H4 (cell line): ENCODE measurements around the gene LRRN3. TPM values are rescaled to one million over a fixed set of nuclear protein-coding genes. Genes with fewer than 3 reads are reported as not detected.
"Not testable (repeated sequence)": the region's sequence is repeated elsewhere in the genome, so short reads cannot be mapped to it uniquely, and the experiment has no call there.

Source experiments
- DNase-seq: peaks from one replicate; pipeline ENCODE4 v3.0.0-alpha.2; 2015; ENCODE audit warnings: low spot score
- total RNA-seq: library from RNA; depleted of rRNA; stranded (reverse); fragments of >200 nt; shearing (Covaris generic); gene quantifications from 2 replicates; pipeline ENCODE4 v1.2.3, GENCODE V29; 2014; rRNA removed

LRRN3 gene
- 0.02 and 0.18 TPM in 2 replicates for total RNA-seq

- no peak for DNase-seq
Observed at GRCh38 chr7:111090846-111091245, at the start of gene LRRN3. Gene LRRN3, plus strand, starts transcription at chr7:111091127. Its CDS starts 31,646 bp downstream, at chr7:111122773.

DNA sequence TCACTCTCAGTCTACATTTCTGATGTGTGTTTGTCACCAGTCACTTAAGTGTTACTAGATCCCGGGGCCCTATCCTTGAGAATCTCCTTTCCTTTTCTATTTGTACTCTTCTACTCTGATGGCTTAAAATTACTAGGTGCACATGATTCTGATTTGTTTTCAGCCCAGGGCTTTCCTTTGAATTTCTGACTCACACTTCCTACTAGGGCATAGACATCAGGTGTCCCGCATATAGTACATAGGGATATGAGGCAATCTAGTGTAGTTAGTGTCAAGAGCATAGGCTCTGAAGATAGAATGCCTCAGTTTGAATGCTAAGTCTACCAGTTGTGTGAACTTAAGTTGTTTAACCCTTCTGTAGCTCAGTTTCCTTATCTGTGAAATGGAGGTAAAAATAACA is 49.4 kb upstream of the LRRN3 start:
- DNase-seq, result no peak

- DNase-seq, result no peak
Observed at GRCh38 chr7:111042842-111043241, 48.1 kb upstream of the LRRN3 start.

- DNase-seq, result no peak
Observed at GRCh38 chr7:111043561-111043960, 47.4 kb upstream of the LRRN3 start.

DNA sequence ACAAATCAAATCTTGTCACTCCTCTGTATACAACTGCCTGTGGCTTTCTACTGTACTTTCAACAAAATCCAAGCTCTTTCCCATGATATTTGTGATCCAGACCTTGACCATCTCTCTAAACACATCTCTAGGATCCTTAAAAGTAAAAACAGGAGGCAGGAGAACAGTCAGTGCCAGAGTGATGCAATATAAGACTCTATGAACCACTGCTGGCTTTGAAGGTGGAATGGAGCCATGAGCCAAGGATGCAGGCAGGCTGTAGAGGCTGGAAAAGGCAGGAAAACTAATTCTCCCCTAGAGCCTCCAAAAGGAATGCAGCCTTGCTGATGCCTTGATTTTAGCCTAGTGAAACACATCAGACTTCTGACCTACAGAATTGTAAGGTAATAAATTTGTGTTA is 45.5 kb upstream of the LRRN3 start:
- DNase-seq, result no peak

- DNase-seq, result no peak
Observed at GRCh38 chr7:111047595-111047994, 43.3 kb upstream of the LRRN3 start.

GRCh38 chr7:111049971-111050680 is 40.8 kb upstream of the LRRN3 start:
- DNase-seq, result no peak

- no peak for DNase-seq
Observed at GRCh38 chr7:111050875-111051416, 40.0 kb upstream of the LRRN3 start.

DNA sequence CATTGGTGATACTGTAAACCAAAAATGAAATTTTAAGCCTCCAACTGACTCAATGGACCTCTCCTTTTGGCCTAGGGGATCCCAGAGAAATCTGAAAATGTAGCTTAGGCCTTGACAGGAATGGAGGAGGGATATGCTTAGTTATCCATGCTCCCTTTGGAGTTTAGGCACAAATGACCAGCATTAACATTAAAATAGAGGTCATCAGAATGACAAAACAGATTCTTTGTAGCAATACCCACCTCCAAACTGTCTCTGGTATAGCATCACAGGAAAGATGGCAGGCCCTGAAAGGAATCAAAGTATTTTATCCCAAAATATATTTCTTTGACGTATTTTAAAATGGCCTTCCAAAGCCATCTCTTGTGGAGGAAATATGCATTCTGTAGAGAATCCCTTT is 39.1 kb upstream of the LRRN3 start:
- DNase-seq, result no peak

- no peak for DNase-seq
Observed at GRCh38 chr7:111053035-111053434, 37.9 kb upstream of the LRRN3 start.

DNA sequence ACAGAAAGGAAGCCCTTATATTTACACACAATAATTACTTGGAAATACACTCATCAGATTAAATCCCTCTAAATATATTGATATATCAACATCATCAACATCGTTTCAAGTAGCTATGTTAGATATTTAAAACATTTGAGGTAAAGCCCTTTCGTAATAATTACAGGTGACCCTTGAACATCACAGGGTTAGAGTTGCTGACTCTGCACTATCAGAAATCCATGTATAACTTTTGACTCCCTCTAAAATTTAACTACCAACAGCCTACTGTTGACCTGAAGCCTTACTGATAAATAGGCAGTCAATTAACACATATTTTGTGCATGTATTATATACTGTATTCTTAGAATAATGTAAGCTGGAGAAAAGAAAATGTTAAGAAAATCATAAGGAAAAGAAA is 34.6 kb upstream of the LRRN3 start:
- no peak for DNase-seq

- DNase-seq, result no peak
Observed at GRCh38 chr7:111057066-111057465, 33.9 kb upstream of the LRRN3 start.

DNA sequence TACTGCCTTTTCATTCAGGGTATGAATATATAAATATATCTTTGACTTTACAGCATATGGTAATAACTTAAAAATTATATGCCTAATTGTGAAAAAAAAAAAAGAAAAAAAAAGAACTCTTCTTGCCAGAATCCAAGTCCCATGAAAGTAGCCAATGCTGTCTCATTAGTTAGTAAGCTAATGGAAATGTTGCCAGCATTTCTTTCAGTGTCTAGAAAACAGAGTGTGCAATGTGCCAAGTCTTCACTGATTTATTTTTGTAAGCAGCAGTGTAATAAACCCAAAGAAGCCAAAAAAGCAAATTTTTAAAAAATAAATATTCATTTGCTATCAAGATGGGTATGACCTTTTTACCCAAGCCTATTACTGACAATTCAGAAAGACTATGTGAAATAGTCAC is 31.1 kb upstream of the LRRN3 start:
- no peak for DNase-seq

- no peak for DNase-seq
Observed at GRCh38 chr7:111063166-111063565, 27.8 kb upstream of the LRRN3 start.

DNA sequence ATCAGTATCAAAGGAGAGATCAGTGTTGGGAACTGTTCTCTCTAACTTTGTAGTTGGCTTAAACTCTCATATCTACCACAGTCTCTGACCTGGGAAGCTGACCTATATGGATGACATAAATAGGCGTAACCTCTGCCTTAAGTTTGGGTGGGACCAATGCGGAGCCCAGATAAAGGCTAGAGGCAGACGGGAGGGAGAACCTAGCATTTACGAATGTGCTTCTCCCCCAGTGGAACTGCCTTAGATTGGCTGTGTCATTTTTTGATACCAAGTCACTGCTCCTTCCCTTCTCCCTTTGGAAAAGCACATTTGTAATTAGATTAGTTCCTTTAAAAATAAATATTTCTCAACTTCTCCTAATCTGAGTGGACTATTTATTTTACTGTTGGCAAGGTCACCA is 23.7 kb upstream of the LRRN3 start:
- DNase-seq, result no peak

DNA sequence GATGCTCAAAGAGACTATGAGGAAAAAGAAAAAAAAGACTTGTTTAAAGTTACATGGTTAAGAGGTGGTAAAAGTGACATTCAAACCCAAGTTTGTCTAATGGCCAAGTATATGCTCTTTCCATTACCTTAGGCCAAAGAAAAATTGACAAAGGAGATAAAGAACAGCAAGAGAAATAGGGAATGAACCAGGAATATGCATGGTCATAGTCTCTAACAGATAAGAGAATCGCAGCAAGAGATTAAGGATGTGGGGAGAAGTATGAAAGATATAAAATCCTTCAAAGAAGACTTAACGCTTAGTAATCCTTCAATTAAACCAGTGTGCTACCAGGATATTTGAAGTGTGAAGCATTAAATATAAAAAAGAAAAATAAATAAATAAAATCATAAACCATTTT is 23.2 kb upstream of the LRRN3 start:
- no peak for DNase-seq

DNA sequence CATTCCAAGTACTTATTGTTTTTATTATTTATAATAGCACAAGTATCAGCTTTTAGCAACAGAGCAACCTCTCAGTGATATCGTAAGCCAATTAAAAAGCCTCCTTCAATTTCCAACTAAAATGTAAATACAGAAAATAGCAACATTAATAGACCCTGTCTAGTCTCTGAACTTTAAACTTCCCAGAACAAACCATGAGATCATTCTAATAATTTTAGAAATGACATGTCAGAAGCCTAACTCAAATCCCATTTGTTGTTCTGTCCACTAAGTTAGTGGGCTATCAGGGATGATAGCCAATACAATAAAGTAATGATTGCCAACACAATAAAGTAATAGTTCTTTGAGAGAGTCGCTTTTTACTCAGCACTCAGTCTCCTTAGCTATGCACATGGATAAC is 22.3 kb upstream of the LRRN3 start:
- DNase-seq, result no peak

GRCh38 chr7:111071556-111071955 is 19.4 kb upstream of the LRRN3 start:
- no peak for DNase-seq

- not testable (repeated sequence) for DNase-seq
Observed at GRCh38 chr7:111072658-111073057, 18.3 kb upstream of the LRRN3 start.

GRCh38 chr7:111074071-111074747 is 16.7 kb upstream of the LRRN3 start:
- DNase-seq, result no peak

- DNase-seq, result no peak
Observed at GRCh38 chr7:111074748-111075146, 16.2 kb upstream of the LRRN3 start.

- DNase-seq, result no peak
Observed at GRCh38 chr7:111075498-111075897, 15.4 kb upstream of the LRRN3 start.

DNA sequence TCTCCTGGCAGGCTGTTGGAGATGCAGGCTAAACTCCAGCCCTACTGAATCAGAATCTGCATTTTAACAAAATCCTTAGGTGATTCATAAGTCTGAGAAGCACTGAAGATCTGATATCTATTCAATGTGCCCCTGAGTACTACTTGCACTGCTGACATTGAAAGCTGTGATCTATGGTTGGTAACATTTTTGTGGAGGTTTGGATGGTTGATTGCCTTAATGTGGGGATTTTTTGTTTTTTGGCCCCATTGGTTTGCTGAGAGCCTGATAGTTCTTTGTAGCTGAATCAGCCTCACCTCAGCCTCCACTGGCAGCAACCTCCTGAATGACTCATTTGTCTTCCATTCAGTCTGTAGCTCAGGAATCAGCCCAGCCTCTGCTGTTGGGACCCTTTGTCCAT is 14.7 kb upstream of the LRRN3 start:
- no peak for DNase-seq
